HUES48 (cell line): ENCODE results near the gene RNF213.
"Not testable (repeated sequence)": the region's sequence is repeated elsewhere in the genome, so short reads cannot be mapped to it uniquely, and the experiment has no call there.

ENCODE experiments used
- H3K27ac ChIP-seq: one replicate; pipeline ENCODE4 v1.7.0; 2013; ENCODE audit warnings: low read depth, low read length, inconsistent platforms
- H3K27me3 ChIP-seq: 2 replicates; pipeline ENCODE4 v1.6.1; 2013; ENCODE audit warnings: mild to moderate bottlenecking, low read length; ENCODE audit not compliant: control insufficient read depth, insufficient read depth
- H3K36me3 ChIP-seq: 2 replicates; pipeline ENCODE4 v1.6.1; 2013; ENCODE audit warnings: low read length; ENCODE audit not compliant: control insufficient read depth, insufficient read depth
- H3K4me1 ChIP-seq: 2 replicates; pipeline ENCODE4 v1.6.1; 2013; ENCODE audit warnings: mild to moderate bottlenecking, low read length; ENCODE audit not compliant: control insufficient read depth, insufficient read depth
- H3K4me3 ChIP-seq: 2 replicates; pipeline ENCODE4 v1.5.1; 2013; ENCODE audit warnings: mild to moderate bottlenecking, low read depth, low read length
- H3K9ac ChIP-seq: 2 replicates; pipeline ENCODE4 v1.6.1; 2013; ENCODE audit warnings: mild to moderate bottlenecking, low read depth, low read length, moderate library complexity
- H3K9me3 ChIP-seq: 2 replicates; pipeline ENCODE4 v1.6.1; 2013; ENCODE audit warnings: low read length; ENCODE audit not compliant: control insufficient read depth, insufficient read depth

The RNF213 gene

GRCh38 chr17:80327518-80327917 is 66.9 kb downstream of the RNF213 start:
- Histone ChIP-seq H3K36me3 (peaks cover 72% of the 10 kb centered on the region), H3K9me3 (no peaks in the 10 kb centered on the region), H3K4me3 (no peak overlapping the region), H3K27ac (no peak overlapping the region), H3K9ac (no peak overlapping the region), H3K27me3 (no peaks in the 10 kb centered on the region), H3K4me1 (no peaks in the 10 kb centered on the region)

- H3K36me3 ChIP-seq = peaks cover 69% of the 10 kb centered on the region
- H3K27ac ChIP-seq = no peak overlapping the region
- no peaks in the 10 kb centered on the region for H3K27me3 ChIP-seq
- H3K9ac ChIP-seq = no peak overlapping the region
- H3K4me3 ChIP-seq = no peak overlapping the region
- H3K9me3 ChIP-seq = no peaks in the 10 kb centered on the region
- H3K4me1 ChIP-seq = no peaks in the 10 kb centered on the region
Measured at GRCh38 chr17:80328634-80329380, 68.2 kb downstream of the RNF213 start.

DNA sequence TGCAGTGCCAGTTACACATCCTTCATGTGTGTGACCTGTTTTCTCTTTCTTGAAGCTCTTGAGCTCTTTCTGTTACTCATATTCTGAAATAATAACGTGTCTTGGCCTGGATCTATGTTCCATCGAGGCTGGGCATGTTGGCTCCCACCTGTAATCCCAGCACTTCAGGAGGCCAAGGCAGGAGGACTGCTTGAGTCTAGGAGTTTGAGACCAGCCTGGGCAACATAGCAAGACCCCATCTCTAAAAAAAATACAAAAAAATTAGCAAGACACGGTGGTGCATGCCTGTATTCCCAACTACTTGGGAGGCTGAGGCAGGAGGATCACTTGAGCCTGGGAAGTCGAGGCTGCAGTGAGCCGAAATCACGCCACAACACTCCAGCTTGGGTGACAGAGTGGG is 68.8 kb downstream of the RNF213 start:
- H3K27me3 ChIP-seq, H3K9me3 ChIP-seq, H3K4me1 ChIP-seq, H3K9ac ChIP-seq, H3K4me3 ChIP-seq, H3K27ac ChIP-seq: not testable (repeated sequence)
- H3K36me3 ChIP-seq = peaks cover 74% of the 10 kb centered on the region

- H3K27me3 ChIP-seq = no peaks in the 10 kb centered on the region
- no peaks in the 10 kb centered on the region for H3K9me3 ChIP-seq
- no peaks in the 10 kb centered on the region for H3K4me1 ChIP-seq
- peaks cover 70% of the 10 kb centered on the region for H3K36me3 ChIP-seq
- H3K4me3 ChIP-seq = no peak overlapping the region
- no peak overlapping the region for H3K9ac ChIP-seq
- no peak overlapping the region for H3K27ac ChIP-seq
Measured at GRCh38 chr17:80330276-80330675, 69.6 kb downstream of the RNF213 start.

- H3K4me3 ChIP-seq, H3K27me3 ChIP-seq, H3K4me1 ChIP-seq, H3K27ac ChIP-seq, H3K9me3 ChIP-seq, H3K9ac ChIP-seq: not testable (repeated sequence)
- peaks cover 70% of the 10 kb centered on the region for H3K36me3 ChIP-seq
Measured at GRCh38 chr17:80330938-80331337, 70.3 kb downstream of the RNF213 start.

DNA sequence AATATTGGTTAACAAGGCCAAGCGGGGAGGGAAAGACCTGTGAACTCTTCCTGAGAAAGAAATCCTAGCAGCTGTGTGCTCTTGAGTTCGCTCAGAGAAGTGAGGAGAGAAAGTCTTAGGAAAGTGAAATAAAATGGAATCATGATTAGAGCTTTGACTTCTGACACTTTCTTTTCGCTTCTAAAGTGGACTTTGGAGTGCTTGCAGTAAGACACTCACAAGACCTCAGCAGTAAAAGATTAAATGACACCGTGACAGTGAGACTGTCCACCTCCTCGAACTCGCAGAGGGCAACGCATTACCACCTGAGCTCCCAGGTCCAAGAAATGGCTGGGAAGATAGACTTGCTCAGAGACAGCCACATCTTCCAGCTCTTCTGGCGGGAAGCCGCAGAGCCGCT is 71.2 kb downstream of the RNF213 start:
- Histone ChIP-seq H3K27me3 (no peaks in the 10 kb centered on the region), H3K9ac (no peak overlapping the region), H3K4me3 (no peak overlapping the region), H3K36me3 (peaks cover 70% of the 10 kb centered on the region), H3K4me1 (no peaks in the 10 kb centered on the region), H3K27ac (no peak overlapping the region), H3K9me3 (no peaks in the 10 kb centered on the region)

- Histone ChIP-seq H3K4me3 (no peak overlapping the region), H3K27ac (no peak overlapping the region), H3K9ac (no peak overlapping the region), H3K9me3 (no peaks in the 10 kb centered on the region), H3K4me1 (no peaks in the 10 kb centered on the region), H3K27me3 (no peaks in the 10 kb centered on the region), H3K36me3 (peaks cover 60% of the 10 kb centered on the region)
Measured at GRCh38 chr17:80337195-80337895, 76.7 kb downstream of the RNF213 start.

DNA sequence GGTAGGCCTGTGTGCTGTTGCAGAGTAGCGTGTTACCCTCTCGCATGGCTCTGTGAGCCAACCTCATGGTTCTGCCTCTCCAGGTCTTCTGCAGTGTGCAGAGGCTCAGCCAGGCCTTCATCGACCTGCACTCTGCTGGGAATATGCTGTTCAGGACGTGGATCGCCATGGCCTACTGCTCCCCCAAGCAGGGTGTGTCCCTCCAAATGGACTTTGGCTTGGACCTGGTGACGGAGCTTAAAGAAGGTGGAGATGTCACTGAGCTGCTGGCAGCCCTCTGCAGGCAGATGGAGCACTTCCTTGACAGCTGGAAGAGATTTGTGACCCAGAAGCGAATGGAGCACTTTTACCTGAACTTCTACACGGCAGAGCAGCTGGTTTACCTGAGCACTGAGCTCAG is 78.5 kb downstream of the RNF213 start:
- Histone ChIP-seq H3K27ac (no peak overlapping the region), H3K9ac (no peak overlapping the region), H3K27me3 (no peaks in the 10 kb centered on the region), H3K36me3 (peaks cover 63% of the 10 kb centered on the region), H3K9me3 (no peaks in the 10 kb centered on the region), H3K4me3 (no peak overlapping the region), H3K4me1 (no peaks in the 10 kb centered on the region)

- Histone ChIP-seq H3K36me3 (peaks cover 69% of the 10 kb centered on the region), H3K4me1 (no peaks in the 10 kb centered on the region), H3K9ac (no peak overlapping the region), H3K4me3 (no peak overlapping the region), H3K9me3 (no peaks in the 10 kb centered on the region), H3K27me3 (no peaks in the 10 kb centered on the region), H3K27ac (no peak overlapping the region)
Measured at GRCh38 chr17:80339731-80340456, 79.2 kb downstream of the RNF213 start.

DNA sequence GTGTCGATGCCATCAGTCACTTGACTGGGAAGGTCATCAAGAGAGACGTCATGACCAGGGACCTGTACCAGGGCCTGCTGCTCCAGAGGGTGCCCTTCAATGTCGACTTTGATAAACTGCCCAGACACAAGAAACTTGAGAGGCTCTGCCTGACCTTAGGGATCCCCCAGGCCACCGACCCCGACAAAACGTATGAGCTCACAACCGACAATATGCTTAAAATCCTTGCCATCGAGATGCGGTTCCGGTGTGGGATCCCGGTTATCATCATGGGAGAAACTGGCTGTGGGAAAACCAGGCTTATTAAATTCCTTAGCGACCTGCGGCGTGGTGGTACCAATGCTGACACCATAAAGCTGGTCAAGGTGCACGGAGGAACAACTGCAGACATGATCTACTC is 84.7 kb downstream of the RNF213 start:
- no peaks in the 10 kb centered on the region for H3K9me3 ChIP-seq
- H3K4me3 ChIP-seq = no peak overlapping the region
- no peaks in the 10 kb centered on the region for H3K27me3 ChIP-seq
- H3K27ac ChIP-seq = no peak overlapping the region
- no peaks in the 10 kb centered on the region for H3K4me1 ChIP-seq
- no peak overlapping the region for H3K9ac ChIP-seq
- H3K36me3 ChIP-seq = peaks cover 73% of the 10 kb centered on the region
